Ishikawa (cell line): ENCODE results near the gene CASP9.

ENCODE experiments used
- CEBPB ChIP-seq: IDR thresholded peaks from 2 replicates; pipeline ENCODE4 v1.6.1; 2012
- EGR1 ChIP-seq: IDR thresholded peaks from 2 replicates; pipeline ENCODE4 v1.6.1; 2012
- EP300 ChIP-seq: IDR thresholded peaks from 2 replicates; pipeline ENCODE4 v1.6.1; 2012; ENCODE audit warnings: borderline replicate concordance
- FOXM1 ChIP-seq: IDR thresholded peaks from 2 replicates; pipeline ENCODE4 v1.6.1; 2012; ENCODE audit warnings: low read depth, borderline replicate concordance
- NFIC ChIP-seq: IDR thresholded peaks from 2 replicates; pipeline ENCODE4 v1.6.1; 2012
- RAD21 ChIP-seq: IDR thresholded peaks from 2 replicates; pipeline ENCODE4 v1.6.1; 2012; ENCODE audit warnings: low read depth
- TAF1 ChIP-seq: IDR thresholded peaks from 2 replicates; pipeline ENCODE4 v1.6.1; 2012; ENCODE audit warnings: low read depth, mild to moderate bottlenecking
- TEAD4 ChIP-seq: IDR thresholded peaks from 2 replicates; pipeline ENCODE4 v1.6.1; 2012
- YY1 ChIP-seq: IDR thresholded peaks from 2 replicates; pipeline ENCODE4 v1.6.1; 2012; ENCODE audit warnings: low read depth
- TF ChIP-seq, protein P1 (sequence below): IDR thresholded peaks from 2 replicates; pipeline ENCODE4 v1.6.1; 2012
- TF ChIP-seq, protein P2 (sequence below): IDR thresholded peaks from 2 replicates; pipeline ENCODE4 v1.6.1; 2012
- TF ChIP-seq, protein P3 (sequence below): IDR thresholded peaks from 2 replicates; pipeline ENCODE4 v1.6.1; 2012; ENCODE audit warnings: low read depth, mild to moderate bottlenecking

DNA sequence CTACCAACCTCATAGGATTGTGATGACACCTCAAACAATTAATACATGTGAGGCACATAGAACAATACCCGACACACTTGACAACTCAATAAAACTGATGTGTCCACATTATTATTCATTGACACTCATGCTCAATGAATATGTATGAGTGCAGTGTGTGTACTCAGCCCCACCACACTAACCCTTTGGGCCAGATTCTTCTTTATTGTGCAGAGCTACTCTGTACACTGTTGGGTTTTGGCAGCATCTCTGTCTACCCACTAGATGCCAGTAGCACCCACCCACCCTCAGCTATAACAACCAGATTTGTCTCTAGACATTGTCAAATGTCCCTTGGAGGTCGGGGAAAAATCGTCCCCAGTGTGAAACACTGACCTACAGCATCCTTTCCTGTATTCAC lies 10.1 kb downstream of the CASP9 start:
- TF ChIP-seq FOXM1, result no peak
- no peak for TF ChIP-seq EP300
- no peak for TF ChIP-seq YY1
- TF ChIP-seq, protein P1, sequence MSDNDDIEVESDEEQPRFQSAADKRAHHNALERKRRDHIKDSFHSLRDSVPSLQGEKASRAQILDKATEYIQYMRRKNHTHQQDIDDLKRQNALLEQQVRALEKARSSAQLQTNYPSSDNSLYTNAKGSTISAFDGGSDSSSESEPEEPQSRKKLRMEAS, result no peak
- no peak for TF ChIP-seq TAF1
- no peak for TF ChIP-seq TEAD4
- no peak for TF ChIP-seq NFIC
- TF ChIP-seq, protein P2, sequence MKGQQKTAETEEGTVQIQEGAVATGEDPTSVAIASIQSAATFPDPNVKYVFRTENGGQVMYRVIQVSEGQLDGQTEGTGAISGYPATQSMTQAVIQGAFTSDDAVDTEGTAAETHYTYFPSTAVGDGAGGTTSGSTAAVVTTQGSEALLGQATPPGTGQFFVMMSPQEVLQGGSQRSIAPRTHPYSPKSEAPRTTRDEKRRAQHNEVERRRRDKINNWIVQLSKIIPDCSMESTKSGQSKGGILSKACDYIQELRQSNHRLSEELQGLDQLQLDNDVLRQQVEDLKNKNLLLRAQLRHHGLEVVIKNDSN, result no peak
- TF ChIP-seq RAD21, result no peak
- TF ChIP-seq, protein P3, sequence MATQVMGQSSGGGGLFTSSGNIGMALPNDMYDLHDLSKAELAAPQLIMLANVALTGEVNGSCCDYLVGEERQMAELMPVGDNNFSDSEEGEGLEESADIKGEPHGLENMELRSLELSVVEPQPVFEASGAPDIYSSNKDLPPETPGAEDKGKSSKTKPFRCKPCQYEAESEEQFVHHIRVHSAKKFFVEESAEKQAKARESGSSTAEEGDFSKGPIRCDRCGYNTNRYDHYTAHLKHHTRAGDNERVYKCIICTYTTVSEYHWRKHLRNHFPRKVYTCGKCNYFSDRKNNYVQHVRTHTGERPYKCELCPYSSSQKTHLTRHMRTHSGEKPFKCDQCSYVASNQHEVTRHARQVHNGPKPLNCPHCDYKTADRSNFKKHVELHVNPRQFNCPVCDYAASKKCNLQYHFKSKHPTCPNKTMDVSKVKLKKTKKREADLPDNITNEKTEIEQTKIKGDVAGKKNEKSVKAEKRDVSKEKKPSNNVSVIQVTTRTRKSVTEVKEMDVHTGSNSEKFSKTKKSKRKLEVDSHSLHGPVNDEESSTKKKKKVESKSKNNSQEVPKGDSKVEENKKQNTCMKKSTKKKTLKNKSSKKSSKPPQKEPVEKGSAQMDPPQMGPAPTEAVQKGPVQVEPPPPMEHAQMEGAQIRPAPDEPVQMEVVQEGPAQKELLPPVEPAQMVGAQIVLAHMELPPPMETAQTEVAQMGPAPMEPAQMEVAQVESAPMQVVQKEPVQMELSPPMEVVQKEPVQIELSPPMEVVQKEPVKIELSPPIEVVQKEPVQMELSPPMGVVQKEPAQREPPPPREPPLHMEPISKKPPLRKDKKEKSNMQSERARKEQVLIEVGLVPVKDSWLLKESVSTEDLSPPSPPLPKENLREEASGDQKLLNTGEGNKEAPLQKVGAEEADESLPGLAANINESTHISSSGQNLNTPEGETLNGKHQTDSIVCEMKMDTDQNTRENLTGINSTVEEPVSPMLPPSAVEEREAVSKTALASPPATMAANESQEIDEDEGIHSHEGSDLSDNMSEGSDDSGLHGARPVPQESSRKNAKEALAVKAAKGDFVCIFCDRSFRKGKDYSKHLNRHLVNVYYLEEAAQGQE, result no peak
- no peak for TF ChIP-seq CEBPB
- no peak for TF ChIP-seq EGR1
